Activated CD8-positive, alpha-beta memory T cell treated with anti-CD3 and anti-CD28 coated beads, Interleukin-2, amount 50 U/mL, for 4 hours (primary cell): ENCODE measurements around the gene POLR2J.
A peak's percentile ranks its signal among the peaks of the same experiment; 100 is the strongest.
"Not testable (repeated sequence)": the region's sequence is repeated elsewhere in the genome, so short reads cannot be mapped to it uniquely, and the experiment has no call there.

Experiments used
- DNase-seq: peaks from one replicate; pipeline ENCODE4 v3.0.0-alpha.2; 2020

The POLR2J gene

DNA sequence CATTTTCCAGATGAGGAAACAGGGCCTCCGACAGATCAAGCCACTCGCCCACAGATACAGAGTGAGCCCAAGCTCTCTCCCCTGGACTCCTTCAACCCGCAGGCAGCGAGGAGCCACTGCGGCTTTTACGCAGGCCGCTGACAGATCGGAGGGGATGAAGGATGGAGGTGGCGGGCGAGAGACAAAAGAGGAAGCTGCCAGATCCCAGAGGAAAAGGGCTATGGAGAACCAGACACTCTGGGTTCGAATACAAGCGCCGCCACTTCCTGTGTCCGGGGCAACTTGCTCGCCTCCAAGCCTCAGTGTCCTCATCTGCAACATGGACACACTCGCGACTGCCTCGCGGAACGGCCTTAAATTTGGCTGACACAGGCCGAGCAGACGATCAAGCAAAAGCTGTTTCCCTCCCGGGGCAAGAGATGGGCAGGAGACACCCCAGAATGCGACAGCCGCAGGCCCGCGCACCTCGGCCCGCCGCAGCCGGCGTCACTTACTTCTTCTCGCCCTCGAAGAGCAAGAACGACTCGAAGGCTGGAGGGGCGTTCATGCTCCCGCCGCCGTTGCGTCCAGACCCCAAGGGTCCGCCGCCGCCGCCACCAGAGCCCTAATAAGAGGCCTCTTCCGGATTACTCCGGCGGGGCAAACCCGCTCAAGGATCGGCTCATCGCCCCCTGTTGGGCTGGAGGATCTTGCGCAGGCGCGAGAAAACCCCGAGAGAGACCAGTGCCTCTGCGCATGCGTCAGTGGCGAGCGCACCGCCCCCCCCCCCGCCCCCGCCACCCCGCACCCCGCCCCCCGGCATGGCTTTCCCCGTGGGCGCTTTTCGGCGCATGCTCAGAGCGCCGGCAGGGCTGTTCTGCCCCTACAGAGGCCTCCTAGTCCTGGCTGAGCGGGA is at the start of gene POLR2J:
Gene POLR2J, minus strand, starts transcription at position 609 of the 895 bp plus-strand sequence. Its CDS starts 62 bp downstream, at position 547.
- DNase-seq = peak; percentile 99

DNA sequence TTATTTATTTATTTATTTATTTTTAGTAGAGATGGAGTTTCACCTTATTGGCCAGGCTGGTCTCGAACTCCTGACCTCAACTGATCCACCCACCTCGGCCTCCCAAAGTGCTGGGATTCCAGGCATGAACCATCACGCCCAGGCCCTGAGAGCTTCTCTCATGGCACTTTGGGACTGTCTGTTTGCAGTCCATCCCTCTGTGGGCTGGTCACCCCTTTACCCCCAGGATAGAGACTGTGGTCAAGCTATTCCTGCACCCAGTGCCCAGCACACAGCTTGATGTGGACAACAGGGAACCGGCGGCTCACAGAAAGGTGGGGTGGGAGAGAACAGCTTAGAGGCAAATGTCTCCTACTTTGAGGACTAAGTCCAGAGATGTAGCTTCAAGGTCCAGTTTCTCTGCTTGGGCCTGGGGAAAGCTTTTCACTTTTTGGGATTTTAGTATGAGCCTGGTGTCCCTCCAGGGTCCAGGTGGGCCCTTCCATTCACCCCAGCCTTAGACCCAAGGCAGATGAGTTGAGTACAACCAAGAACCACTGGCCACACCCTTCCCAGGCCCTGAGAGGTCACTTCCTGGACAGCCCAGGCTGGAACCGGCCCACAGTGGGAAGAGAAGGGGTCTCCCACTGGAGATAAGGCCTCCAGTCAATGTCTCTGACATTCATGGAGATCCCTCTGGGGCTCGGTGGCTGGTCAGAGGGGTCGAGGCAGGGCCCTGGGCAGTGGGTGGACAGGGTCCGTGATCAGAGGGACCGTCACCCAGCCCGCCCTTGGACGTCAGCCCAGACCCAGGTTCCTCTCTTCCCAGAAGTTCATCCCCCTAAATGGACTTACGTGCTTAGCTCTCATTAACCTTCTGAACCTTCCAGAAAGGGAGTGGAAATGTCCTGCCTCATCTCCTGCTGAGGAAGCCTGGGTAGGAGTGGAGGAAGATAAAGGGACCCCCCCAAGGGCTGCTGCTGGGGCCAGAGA is 49.4 kb upstream of the POLR2J start:
- not testable (repeated sequence) for DNase-seq

DNA sequence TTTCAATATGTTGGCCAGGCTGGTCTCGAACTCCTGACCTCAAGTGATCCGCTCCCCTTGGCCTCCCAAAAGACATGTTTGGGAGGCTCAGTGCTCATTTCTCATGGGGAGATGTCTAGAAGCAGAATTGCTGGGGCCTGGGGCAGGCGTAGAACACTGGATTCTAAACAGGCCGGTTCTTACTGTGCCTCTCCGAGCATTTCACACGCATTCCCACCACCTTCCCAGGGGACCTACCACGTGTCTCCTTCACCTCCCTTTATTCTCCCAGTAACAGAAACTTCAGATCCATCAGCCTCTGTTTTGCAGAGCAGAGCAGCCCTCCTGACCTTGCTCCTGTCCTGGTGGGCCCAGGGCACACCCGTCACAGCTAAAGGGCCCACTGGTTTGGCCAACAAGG is 48.5 kb upstream of the POLR2J start:
- not testable (repeated sequence) for DNase-seq

GRCh38 chr7:102524803-102525202 is 46.1 kb upstream of the POLR2J start:
- DNase-seq = not testable (repeated sequence)

GRCh38 chr7:102520797-102521196 is 42.1 kb upstream of the POLR2J start:
- DNase-seq = not testable (repeated sequence)

DNA sequence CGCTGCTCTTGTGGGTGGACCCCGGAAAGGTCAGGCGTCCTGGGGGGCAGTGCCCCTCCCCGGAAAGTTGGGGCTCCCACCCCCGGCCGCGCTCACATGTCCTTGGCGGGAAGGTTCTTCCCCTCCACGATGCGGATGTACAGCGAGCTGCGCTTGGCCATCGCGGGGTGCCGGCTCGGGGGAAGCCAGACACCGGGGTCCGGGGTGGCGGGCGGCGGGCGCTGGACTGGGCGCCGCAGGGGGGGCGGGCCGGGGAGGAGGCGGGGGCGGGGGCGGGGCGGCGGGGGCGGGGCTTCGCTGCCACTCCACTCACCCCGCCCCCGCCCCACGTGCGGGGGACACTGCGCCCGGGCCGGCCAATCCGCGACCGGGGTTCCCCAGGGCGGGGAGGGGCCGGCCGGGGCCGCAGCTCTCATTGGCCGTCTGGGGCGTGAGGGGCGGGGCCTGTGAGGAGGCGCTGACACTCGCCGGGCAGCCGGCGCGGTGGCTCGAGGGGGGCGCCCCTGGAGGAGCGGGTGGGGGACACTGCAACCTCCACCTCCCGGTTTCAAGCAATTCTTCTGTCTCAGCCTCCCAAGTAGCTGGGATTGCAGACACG is 38.9 kb upstream of the POLR2J start, which contains the start of gene RASA4B:
Gene RASA4B, minus strand, starts transcription at position 228 of the 598 bp plus-strand sequence. Its CDS starts 67 bp downstream, at position 161.
- not testable (repeated sequence) for DNase-seq

GRCh38 chr7:102516951-102517350 is 38.2 kb upstream of the POLR2J start:
- DNase-seq = not testable (repeated sequence)

DNA sequence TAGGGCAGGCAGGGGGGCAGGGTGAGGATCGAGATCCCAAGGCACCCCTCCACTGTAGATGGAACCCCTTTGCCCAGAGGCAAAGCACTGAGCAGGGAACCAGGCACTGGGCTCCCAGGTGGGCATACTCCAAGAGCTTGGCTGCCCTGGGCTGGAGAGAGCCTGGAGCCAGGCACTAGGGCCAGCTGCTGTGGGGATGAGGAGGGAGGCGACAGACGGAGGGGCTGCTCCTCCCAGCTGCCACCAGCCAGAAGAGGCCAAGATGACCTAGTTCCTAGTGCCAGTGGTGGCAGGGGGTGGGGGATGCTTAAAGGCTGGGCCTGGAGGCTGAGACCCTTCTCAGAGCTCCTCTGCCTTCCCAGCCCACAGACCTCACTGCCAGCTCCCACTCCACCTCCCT is 37.2 kb upstream of the POLR2J start:
- not testable (repeated sequence) for DNase-seq

- DNase-seq = not testable (repeated sequence)
These were observed 36.4 kb upstream of the POLR2J start for GRCh38 chr7:102514881-102515721.

DNA sequence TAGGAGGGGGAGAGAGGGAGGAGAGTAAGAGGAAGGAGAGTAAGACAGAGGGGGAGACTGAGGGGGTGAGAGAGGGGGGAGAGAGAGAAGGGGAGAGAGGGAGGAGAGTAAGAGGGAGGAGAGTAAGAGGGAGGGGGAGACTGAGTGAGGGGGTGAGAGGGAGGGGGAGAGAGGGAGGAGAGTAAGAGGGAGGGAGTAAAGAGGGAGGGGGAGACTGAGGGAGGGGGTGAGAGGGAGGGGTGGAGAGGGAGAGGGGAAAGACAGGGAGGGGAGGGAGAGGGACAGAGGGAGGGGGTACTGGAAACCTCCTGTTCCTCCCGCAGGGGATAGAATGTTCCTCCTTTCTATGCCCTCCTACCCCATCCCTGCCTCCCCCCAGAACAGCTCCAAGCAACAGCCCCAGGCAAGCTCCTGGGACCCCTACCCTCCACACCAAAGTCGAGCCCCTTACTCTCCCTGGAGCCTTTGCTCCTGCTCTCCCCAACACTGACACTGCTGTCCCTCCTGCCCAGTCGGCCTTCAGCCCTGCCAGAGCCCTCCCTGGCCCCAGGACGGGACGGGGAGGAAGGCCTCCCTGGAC is 34.0 kb upstream of the POLR2J start:
- DNase-seq = not testable (repeated sequence)

DNA sequence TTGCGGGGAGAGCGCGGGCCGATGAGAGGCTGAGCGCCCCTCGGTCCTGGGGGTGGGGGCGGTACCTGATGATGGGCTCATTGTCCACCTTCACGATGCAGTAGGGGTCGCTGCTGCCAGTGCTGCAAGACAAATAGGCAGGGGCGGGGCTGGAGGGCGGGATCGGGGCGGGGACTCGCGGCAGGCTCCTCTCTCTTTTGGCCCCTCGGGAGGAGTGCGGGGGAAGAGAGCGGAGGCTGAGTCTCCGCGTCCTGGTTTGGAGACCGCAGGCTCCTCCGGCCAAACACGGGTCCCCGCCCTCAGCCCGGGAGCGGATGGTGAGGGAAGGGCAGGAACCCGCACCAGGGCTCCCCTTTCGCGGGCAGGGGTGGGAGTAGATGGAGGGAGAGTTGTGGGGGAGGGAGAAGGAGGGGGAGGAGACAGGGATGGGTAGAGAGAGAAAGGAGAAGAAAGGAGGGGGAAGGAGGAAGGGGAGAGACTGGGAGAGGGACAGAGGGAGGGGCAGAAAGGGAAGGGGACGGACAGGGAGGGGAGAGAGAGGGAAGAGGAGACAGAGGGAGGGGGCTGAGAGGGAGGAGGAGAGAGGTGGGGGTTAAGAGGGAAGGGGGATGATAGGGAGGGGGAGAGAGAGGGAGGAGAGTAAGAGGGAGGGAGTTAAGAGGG is 33.3 kb upstream of the POLR2J start:
- DNase-seq = not testable (repeated sequence)

GRCh38 chr7:102510575-102510974 is 31.9 kb upstream of the POLR2J start:
- DNase-seq = not testable (repeated sequence)

- not testable (repeated sequence) for DNase-seq
These were observed 28.8 kb upstream of the POLR2J start for GRCh38 chr7:102507410-102508088.

- not testable (repeated sequence) for DNase-seq
These were observed 26.8 kb upstream of the POLR2J start for GRCh38 chr7:102505298-102506185.

DNA sequence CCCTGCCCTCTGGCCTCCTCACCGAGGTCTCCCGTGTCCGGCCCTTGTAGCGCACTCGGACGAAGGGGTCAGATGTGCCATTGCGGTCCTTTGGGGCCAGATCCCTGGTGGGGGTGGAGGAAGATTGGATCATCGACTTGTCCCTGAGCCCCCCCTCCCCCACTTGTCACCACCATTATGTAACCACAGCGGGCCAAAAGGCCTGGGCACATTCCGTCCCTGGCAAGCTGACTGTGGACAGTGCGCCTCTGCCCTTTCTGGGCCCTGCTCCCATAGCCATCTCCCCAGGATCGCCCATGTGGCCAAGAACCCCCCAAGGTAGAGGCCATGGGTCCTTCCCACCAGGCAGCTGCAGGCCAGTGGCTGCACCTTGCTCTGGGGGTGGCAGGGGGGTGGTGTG is 24.4 kb upstream of the POLR2J start:
- DNase-seq = not testable (repeated sequence)

DNA sequence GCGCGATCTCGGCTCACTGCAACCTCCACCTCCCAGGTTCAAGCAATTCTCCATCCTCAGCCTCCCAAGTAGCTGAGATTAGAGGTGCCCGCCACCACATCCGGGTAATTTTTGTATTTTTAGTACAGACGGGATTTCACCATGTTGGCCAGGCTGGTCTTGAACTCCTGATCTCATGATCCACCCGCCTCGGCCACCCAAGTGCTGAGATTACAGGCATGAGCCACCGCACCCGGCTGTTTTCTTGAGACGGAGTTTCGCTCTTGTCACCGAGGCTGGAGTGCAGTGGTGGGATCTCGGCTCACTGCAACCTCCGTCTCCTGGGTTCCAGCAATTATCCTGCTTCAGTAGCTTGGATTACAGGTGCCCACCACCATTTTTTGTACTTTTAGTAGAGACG is 19.6 kb upstream of the POLR2J start:
- DNase-seq = not testable (repeated sequence)

GRCh38 chr7:102497308-102497707 is 18.6 kb upstream of the POLR2J start:
- DNase-seq = not testable (repeated sequence)

DNA sequence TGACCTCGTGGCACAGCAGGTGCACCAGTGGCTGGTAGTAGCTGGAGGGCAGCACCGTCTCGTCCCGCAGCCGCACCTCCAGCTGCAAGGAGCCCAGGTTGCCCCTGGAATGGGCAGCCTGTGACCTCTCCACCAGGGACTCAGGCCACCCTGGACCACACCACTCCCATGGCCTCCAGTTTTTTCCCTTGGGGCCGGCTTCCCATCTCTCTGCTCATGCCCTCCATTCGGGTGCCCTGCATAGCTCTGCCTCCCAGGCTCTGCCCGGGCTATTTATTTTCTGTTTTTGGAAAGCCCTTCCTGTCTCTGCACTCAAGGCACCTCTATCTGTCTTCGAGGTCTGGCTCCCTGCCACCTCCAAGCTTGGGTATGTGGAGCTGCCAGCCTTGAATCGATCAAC is 18.1 kb upstream of the POLR2J start:
- peak; percentile 16 for DNase-seq
